ENCODE results near the gene TNFRSF1A. TPM values are rescaled to one million over a fixed set of nuclear protein-coding genes. Genes with fewer than 3 reads are reported as not detected.
A peak's percentile ranks its signal among the peaks of the same experiment; 100 is the strongest.
"Not testable (repeated sequence)": the region's sequence is repeated elsewhere in the genome, so short reads cannot be mapped to it uniquely, and the experiment has no call there.

TNFRSF1A gene
- total RNA-seq, 1 donor from 2014 or later: 127 TPM

DNA sequence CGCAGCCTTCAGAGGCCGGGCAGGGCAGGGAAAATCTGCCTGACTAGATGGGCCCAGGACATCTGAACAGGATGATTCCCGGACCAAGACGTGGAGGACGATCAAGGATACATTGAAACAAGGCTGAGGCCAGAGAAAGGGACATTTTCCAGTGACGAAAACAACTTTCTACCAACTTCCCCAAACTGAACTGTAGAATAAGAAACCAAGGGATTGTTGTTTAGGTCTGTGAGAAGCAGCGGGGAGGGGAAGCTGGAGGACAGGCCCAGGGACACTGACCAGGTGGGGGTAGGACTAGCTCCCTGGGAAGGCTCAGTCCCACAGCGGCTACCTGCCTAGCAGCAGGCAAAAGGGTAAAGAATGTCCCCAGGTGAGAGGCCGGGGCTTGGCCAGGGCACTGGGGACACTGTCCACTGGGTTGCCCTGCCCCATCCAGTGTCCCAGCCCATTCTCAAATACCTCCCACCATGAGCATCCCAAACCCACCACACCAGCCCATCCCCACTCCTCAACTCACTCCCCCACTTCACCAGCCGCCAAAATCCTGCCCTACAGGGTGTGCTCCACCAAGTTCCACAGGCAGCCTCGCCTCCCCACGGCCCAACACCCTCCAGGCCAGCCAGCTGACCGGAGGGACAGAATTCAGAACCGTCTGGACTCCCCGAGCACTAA, 995 bp downstream of the TNFRSF1A start:
- Mint-ChIP-seq H3K27ac (ENCODE audit: unreplicated experiment) (no peak overlapping the region), H3K9me3 (ENCODE audit: low read depth) (no peaks in the 10 kb centered on the region), H3K27me3 (ENCODE audit: low read depth) (no peaks in the 10 kb centered on the region), H3K4me1 (ENCODE audit: low read depth) (peaks cover 28% of the 10 kb centered on the region), H3K36me3 (ENCODE audit: low read depth) (peaks cover 3% of the 10 kb centered on the region), H3K4me3 (ENCODE audit: unreplicated experiment) (no peak overlapping the region)
- TF ChIP-seq, protein P1, sequence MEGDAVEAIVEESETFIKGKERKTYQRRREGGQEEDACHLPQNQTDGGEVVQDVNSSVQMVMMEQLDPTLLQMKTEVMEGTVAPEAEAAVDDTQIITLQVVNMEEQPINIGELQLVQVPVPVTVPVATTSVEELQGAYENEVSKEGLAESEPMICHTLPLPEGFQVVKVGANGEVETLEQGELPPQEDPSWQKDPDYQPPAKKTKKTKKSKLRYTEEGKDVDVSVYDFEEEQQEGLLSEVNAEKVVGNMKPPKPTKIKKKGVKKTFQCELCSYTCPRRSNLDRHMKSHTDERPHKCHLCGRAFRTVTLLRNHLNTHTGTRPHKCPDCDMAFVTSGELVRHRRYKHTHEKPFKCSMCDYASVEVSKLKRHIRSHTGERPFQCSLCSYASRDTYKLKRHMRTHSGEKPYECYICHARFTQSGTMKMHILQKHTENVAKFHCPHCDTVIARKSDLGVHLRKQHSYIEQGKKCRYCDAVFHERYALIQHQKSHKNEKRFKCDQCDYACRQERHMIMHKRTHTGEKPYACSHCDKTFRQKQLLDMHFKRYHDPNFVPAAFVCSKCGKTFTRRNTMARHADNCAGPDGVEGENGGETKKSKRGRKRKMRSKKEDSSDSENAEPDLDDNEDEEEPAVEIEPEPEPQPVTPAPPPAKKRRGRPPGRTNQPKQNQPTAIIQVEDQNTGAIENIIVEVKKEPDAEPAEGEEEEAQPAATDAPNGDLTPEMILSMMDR (IDR thresholded peaks at IDR 0.05): no peak
- DNase-seq (ENCODE audit: low spot score): peak; percentile 88

DNA sequence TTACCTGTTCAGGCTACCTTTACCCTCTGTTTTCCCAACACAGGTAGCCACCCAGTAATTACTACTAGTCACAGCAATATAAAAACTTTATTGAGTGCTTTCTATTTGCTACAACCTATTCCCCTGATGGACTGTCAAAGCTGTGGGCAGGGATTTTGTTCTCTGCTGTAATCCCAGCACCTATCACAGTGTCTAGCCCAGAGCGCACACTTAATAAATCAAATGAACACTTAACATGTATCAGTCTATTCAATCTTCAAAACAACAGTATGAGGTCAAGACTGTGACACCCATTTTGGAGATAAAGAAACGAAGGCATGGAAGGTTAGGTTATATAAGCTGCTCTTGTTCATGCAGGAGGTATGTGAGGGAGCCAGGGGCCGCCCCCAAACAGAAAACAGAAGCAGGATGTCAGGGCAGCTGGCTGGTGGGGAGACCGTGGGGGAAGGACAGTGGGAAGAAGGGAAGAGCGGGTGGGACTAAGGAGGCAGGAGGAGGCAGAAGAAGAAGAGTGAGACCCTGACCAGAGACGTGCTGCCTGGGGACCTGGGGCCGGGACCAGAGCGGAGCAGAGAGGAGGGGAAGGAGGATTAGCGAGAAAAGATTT, 1.7 kb downstream of the TNFRSF1A start:
- peak; percentile 62 for DNase-seq (ENCODE audit: low spot score)
- Mint-ChIP-seq H3K27me3 (ENCODE audit: low read depth) (no peaks in the 10 kb centered on the region), H3K4me3 (ENCODE audit: unreplicated experiment) (no peak overlapping the region), H3K27ac (ENCODE audit: unreplicated experiment) (no peak overlapping the region), H3K36me3 (ENCODE audit: low read depth) (peaks cover 3% of the 10 kb centered on the region), H3K9me3 (ENCODE audit: low read depth) (no peaks in the 10 kb centered on the region), H3K4me1 (ENCODE audit: low read depth) (peaks cover 21% of the 10 kb centered on the region)
- TF ChIP-seq, protein P1 (IDR thresholded peaks at IDR 0.05): no peak

DNA sequence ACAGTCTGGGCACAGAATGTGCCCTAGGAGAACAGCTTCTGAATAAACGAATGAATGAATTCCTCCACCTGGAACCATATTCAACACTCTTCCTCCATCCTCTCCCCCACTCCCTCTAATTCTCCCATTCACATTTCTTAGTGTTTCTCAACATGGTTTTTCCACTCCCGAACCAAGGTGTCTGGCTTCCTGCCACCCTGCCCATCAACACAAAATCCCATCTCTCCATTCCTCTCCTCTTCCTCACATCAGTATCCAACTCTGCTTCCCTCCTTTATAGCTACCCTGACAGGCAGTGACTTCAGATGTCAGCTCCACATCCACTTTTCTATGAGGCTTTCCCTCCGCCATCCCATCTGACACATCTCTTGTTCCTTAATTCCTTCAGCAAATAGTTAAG, 2.9 kb downstream of the TNFRSF1A start:
- no peak for DNase-seq (ENCODE audit: low spot score)
- H3K36me3 Mint-ChIP-seq (ENCODE audit: low read depth): peaks cover 7% of the 10 kb centered on the region
- no peaks in the 10 kb centered on the region for H3K27me3 Mint-ChIP-seq (ENCODE audit: low read depth)
- no peaks in the 10 kb centered on the region for H3K9me3 Mint-ChIP-seq (ENCODE audit: low read depth)
- H3K27ac Mint-ChIP-seq (ENCODE audit: unreplicated experiment): no peak overlapping the region
- H3K4me1 Mint-ChIP-seq (ENCODE audit: low read depth): peaks cover 19% of the 10 kb centered on the region
- H3K4me3 Mint-ChIP-seq (ENCODE audit: unreplicated experiment): no peak overlapping the region
- TF ChIP-seq, protein P1 (IDR thresholded peaks at IDR 0.05): no peak

DNA sequence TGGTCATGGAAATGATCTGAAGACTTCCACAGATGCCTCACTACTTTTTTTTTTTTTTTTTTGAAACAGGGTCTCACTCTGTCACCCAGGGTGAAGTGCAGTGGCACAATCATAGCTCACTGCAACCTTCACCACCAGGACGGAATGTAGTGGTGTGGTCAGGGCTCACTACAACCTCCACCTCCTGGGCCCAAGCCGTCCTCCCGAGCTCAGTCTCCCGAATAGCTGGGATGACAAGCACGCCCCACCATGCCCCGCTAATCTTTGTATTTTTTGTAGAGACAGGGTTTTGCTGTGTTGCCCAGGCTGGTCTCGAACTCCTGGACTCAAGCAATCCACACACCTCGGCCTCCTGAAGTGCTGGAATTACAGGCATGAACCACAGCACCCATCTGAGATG, 3.3 kb downstream of the TNFRSF1A start:
- peaks cover 17% of the 10 kb centered on the region for H3K4me1 Mint-ChIP-seq (ENCODE audit: low read depth)
- not testable (repeated sequence) for H3K9me3 Mint-ChIP-seq (ENCODE audit: low read depth); H3K4me3 Mint-ChIP-seq (ENCODE audit: unreplicated experiment); H3K36me3 Mint-ChIP-seq (ENCODE audit: low read depth); DNase-seq (ENCODE audit: low spot score); H3K27ac Mint-ChIP-seq (ENCODE audit: unreplicated experiment); H3K27me3 Mint-ChIP-seq (ENCODE audit: low read depth)

DNA sequence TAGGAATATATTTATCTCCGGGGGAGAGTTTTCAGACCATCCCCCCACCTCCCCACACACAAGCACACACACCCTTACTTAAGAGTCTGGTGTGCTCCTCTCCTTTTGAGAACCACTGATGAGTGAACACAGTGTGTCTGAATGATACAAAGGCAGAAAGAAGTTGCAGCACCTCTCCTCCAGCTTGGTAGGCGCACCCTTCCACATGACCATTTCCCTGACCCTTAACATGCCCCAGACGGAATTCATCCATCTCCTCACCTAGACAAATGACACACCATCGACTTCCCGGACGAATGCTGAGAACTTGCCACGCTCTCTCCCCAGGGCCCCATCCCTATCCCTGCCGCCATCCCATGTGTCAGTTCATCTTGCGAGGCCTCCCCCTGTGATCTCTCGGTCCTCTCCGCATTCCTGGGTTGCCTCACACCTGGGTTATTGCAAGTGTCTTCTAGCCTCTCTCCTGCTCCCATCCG, 3.9 kb downstream of the TNFRSF1A start:
- TF ChIP-seq, protein P1 (IDR thresholded peaks at IDR 0.05): no peak
- DNase-seq (ENCODE audit: low spot score): no peak
- no peak overlapping the region for H3K27ac Mint-ChIP-seq (ENCODE audit: unreplicated experiment)
- no peak overlapping the region for H3K4me3 Mint-ChIP-seq (ENCODE audit: unreplicated experiment)
- H3K27me3 Mint-ChIP-seq (ENCODE audit: low read depth): no peaks in the 10 kb centered on the region
- H3K9me3 Mint-ChIP-seq (ENCODE audit: low read depth): no peaks in the 10 kb centered on the region
- peaks cover 13% of the 10 kb centered on the region for H3K36me3 Mint-ChIP-seq (ENCODE audit: low read depth)
- H3K4me1 Mint-ChIP-seq (ENCODE audit: low read depth): peaks cover 13% of the 10 kb centered on the region
